Measurements from ENCODE around the gene ZNF143. TPM values are rescaled to one million over a fixed set of nuclear protein-coding genes. Genes with fewer than 3 reads are reported as not detected.

ZNF143 gene
- polyA plus RNA-seq, 1 donor from 2014 or later = 18.9 TPM

DNA sequence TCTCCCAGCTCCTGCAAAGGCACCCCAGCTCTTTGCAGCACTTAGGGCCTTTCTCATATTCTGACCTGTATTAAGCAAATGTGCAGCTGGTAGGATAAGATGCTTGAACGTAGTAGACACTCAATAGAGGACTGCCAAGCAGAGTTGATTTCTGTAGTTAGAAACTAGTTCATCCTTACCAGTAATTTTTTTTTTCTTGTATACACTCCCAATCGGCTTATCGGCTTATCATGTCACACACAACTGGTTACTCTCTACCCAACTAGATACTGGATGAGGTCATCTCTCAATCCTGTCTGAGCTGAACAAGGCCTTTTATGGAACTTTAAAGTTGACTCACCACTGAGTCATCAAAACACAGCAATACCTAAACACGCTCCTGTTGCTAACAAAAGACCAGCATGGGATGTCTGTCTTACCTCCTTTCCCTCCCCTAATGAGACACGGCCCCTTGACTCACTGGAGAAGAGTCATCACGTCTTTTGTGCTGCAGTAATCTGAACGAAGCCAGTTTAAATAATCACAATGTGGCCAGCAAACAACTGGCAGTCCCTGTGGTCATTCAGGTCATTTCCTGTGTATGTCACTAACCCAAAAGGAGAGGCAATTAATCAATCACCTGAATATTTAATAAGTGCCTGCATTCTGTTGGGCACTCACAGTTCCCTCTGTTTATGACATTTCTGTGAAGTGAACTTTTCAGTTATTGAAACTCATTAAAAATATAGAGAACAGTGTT is 105.2 kb downstream of the ZNF143 start:
- no peaks in the 10 kb centered on the region for H4K20me1 ChIP-seq (ENCODE audit: insufficient read depth)
- no peaks in the 10 kb centered on the region for H3K36me3 ChIP-seq (ENCODE audit: insufficient read depth, low read length)
- no peaks in the 10 kb centered on the region for H3F3A ChIP-seq (ENCODE audit: insufficient read depth, low read length, poor library complexity, severe bottlenecking)
- H3K9me3 ChIP-seq (ENCODE audit: low read length) = no peaks in the 10 kb centered on the region
- no peaks in the 10 kb centered on the region for H3K9me2 ChIP-seq (ENCODE audit: insufficient read depth, low read length)
- no peaks in the 10 kb centered on the region for H3K79me2 ChIP-seq (replicated peaks; ENCODE audit: insufficient read depth, low read length)
- H2AFZ ChIP-seq (ENCODE audit: low read depth, low read length) = no peak overlapping the region
- no peak overlapping the region for H3K4me2 ChIP-seq (ENCODE audit: low read length)
- H3K9ac ChIP-seq (ENCODE audit: low read length) = no peak overlapping the region
- no peaks in the 10 kb centered on the region for H3K27me3 ChIP-seq (ENCODE audit: insufficient read depth, low read depth, low read length)
- TF ChIP-seq TAF1 (IDR thresholded peaks at IDR 0.05; ENCODE audit: low read depth) = no peak
- no peak overlapping the region for H3K27ac ChIP-seq (ENCODE audit: low read length)
- H3K4me3 ChIP-seq (ENCODE audit: low read length) = no peak overlapping the region

DNA sequence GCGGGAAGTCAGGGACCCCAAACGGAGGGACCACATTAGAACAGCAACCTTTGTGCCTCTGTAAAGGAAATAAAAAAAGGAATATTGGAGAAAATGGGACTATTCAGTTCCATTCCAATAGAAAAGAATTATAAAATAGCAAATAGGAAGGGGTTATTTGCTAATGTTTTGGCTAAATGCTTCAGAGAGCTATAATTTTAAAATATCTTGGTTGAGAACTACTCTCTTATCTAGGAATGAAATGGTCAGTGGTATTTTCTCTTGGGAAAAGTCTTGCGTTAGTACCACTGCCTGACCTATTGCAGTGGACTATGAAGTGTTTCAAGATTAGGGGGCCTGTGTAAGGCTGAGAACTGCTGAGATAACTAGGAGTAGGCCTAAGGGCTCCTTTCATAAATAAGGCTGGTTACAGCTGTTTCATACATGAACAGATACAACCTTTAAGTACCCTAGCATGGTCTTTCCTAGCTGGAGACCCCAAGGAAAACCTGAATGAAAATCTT is 105.8 kb downstream of the ZNF143 start:
- H4K20me1 ChIP-seq (ENCODE audit: insufficient read depth) = no peaks in the 10 kb centered on the region
- TF ChIP-seq, protein P1, sequence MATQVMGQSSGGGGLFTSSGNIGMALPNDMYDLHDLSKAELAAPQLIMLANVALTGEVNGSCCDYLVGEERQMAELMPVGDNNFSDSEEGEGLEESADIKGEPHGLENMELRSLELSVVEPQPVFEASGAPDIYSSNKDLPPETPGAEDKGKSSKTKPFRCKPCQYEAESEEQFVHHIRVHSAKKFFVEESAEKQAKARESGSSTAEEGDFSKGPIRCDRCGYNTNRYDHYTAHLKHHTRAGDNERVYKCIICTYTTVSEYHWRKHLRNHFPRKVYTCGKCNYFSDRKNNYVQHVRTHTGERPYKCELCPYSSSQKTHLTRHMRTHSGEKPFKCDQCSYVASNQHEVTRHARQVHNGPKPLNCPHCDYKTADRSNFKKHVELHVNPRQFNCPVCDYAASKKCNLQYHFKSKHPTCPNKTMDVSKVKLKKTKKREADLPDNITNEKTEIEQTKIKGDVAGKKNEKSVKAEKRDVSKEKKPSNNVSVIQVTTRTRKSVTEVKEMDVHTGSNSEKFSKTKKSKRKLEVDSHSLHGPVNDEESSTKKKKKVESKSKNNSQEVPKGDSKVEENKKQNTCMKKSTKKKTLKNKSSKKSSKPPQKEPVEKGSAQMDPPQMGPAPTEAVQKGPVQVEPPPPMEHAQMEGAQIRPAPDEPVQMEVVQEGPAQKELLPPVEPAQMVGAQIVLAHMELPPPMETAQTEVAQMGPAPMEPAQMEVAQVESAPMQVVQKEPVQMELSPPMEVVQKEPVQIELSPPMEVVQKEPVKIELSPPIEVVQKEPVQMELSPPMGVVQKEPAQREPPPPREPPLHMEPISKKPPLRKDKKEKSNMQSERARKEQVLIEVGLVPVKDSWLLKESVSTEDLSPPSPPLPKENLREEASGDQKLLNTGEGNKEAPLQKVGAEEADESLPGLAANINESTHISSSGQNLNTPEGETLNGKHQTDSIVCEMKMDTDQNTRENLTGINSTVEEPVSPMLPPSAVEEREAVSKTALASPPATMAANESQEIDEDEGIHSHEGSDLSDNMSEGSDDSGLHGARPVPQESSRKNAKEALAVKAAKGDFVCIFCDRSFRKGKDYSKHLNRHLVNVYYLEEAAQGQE (IDR thresholded peaks at IDR 0.05; ENCODE audit: borderline replicate concordance) = no peak
- TF ChIP-seq RAD21 (conservative IDR thresholded peaks at IDR 0.05) = no peak
- TF ChIP-seq POLR2AphosphoS5 (IDR thresholded peaks at IDR 0.05) = no peak
- TF ChIP-seq MXI1 (conservative IDR thresholded peaks at IDR 0.05; ENCODE audit: poor library complexity, severe bottlenecking) = no peak
- TF ChIP-seq, protein P2, sequence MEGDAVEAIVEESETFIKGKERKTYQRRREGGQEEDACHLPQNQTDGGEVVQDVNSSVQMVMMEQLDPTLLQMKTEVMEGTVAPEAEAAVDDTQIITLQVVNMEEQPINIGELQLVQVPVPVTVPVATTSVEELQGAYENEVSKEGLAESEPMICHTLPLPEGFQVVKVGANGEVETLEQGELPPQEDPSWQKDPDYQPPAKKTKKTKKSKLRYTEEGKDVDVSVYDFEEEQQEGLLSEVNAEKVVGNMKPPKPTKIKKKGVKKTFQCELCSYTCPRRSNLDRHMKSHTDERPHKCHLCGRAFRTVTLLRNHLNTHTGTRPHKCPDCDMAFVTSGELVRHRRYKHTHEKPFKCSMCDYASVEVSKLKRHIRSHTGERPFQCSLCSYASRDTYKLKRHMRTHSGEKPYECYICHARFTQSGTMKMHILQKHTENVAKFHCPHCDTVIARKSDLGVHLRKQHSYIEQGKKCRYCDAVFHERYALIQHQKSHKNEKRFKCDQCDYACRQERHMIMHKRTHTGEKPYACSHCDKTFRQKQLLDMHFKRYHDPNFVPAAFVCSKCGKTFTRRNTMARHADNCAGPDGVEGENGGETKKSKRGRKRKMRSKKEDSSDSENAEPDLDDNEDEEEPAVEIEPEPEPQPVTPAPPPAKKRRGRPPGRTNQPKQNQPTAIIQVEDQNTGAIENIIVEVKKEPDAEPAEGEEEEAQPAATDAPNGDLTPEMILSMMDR (IDR thresholded peaks at IDR 0.05; ENCODE audit: poor library complexity, severe bottlenecking) = no peak
- no peak for TF ChIP-seq EZH2 (IDR thresholded peaks at IDR 0.05; ENCODE audit: borderline replicate concordance, insufficient read depth, low read length, poor library complexity, severe bottlenecking)
- no peak for TF ChIP-seq SMC3 (conservative IDR thresholded peaks at IDR 0.05; ENCODE audit: poor library complexity)
- no peak for TF ChIP-seq TAF1 (IDR thresholded peaks at IDR 0.05; ENCODE audit: low read depth)
- no peak for TF ChIP-seq EP300 (conservative IDR thresholded peaks at IDR 0.05; ENCODE audit: poor library complexity, severe bottlenecking)
- no peak overlapping the region for H2AFZ ChIP-seq (ENCODE audit: low read depth, low read length)
- no peaks in the 10 kb centered on the region for H3K36me3 ChIP-seq (ENCODE audit: insufficient read depth, low read length)
- H3K4me3 ChIP-seq (ENCODE audit: low read length) = no peak overlapping the region
- no peaks in the 10 kb centered on the region for H3K9me2 ChIP-seq (ENCODE audit: insufficient read depth, low read length)
- H3K27ac ChIP-seq (ENCODE audit: low read length) = no peak overlapping the region
- no peaks in the 10 kb centered on the region for H3K79me2 ChIP-seq (replicated peaks; ENCODE audit: insufficient read depth, low read length)
- H3K4me2 ChIP-seq (ENCODE audit: low read length) = no peak overlapping the region
- no peaks in the 10 kb centered on the region for H3K9me3 ChIP-seq (ENCODE audit: low read length)
- H3F3A ChIP-seq (ENCODE audit: insufficient read depth, low read length, poor library complexity, severe bottlenecking) = no peaks in the 10 kb centered on the region
- no peaks in the 10 kb centered on the region for H3K27me3 ChIP-seq (ENCODE audit: insufficient read depth, low read depth, low read length)
- H3K9ac ChIP-seq (ENCODE audit: low read length) = no peak overlapping the region

All from neural cell (in vitro differentiated cells).